DND-41 (cell line): ENCODE measurements around the gene NUP153.

Experiments used
- ATAC-seq: fragments of 200-7000 bp; cut with Tn5 transposase; 3 replicates; pipeline ENCODE4 v1.9.1; 2021; ENCODE audit warnings: low read depth; ENCODE audit not compliant: insufficient read depth
- DNase-seq: peaks from one replicate; pipeline ENCODE4 v3.0.0-alpha.2; 2020
- H2AFZ ChIP-seq: 2 replicates; pipeline ENCODE4 v1.6.0; 2012; ENCODE audit warnings: low read depth, low read length
- H3K27ac ChIP-seq: 2 replicates; pipeline ENCODE4 v1.5.1; 2012; ENCODE audit warnings: low read length, inconsistent platforms
- H3K27me3 ChIP-seq: fragments of 200-600 bp; sonication (generic); 2 replicates; pipeline ENCODE4 v1.6.0; 2012; ENCODE audit warnings: low read length, mild to moderate bottlenecking, inconsistent platforms; ENCODE audit not compliant: insufficient read depth, poor library complexity
- H3K36me3 ChIP-seq: 2 replicates; pipeline ENCODE4 v1.5.1; 2012; ENCODE audit warnings: low read length, inconsistent platforms; ENCODE audit not compliant: insufficient read depth
- H3K4me1 ChIP-seq: 2 replicates; pipeline ENCODE4 v1.5.1; 2012; ENCODE audit warnings: mild to moderate bottlenecking, low read length; ENCODE audit not compliant: insufficient read depth
- H3K4me2 ChIP-seq: 2 replicates; pipeline ENCODE4 v1.6.0; 2012; ENCODE audit warnings: mild to moderate bottlenecking, moderate library complexity, low read length, inconsistent platforms; ENCODE audit not compliant: insufficient read depth
- H3K4me3 ChIP-seq, 2 experiments: fragments of 200-600 bp in 1 of 2; shearing (Covaris generic) in 1 of 2; 2 replicates each; pipeline ENCODE4 v1.5.1; 2012 to 2016; ENCODE audit warnings: inconsistent platforms in 2 of 2, low read length in 2 of 2, mild to moderate bottlenecking in 2 of 2, low read depth in 1 of 2, moderate library complexity in 1 of 2
- H3K79me2 ChIP-seq: 2 replicates; pipeline ENCODE4 v1.6.0; 2012; ENCODE audit warnings: low read length, inconsistent platforms; ENCODE audit not compliant: insufficient read depth
- H3K9ac ChIP-seq: 2 replicates; pipeline ENCODE4 v1.6.0; 2012; ENCODE audit warnings: low read depth, mild to moderate bottlenecking, inconsistent platforms, low read length, moderate library complexity
- H3K9me3 ChIP-seq: 2 replicates; pipeline ENCODE4 v1.5.1; 2012; ENCODE audit warnings: low read length, moderate library complexity, mild to moderate bottlenecking, inconsistent platforms; ENCODE audit not compliant: insufficient read depth, severe bottlenecking
- H4K20me1 ChIP-seq: 2 replicates; pipeline ENCODE4 v1.6.0; 2012; ENCODE audit warnings: low read length; ENCODE audit not compliant: insufficient read depth
- CTCF ChIP-seq: IDR thresholded peaks from 2 replicates; pipeline ENCODE4 v1.5.1; 2012; ENCODE audit warnings: borderline replicate concordance, low read length, moderate library complexity, mild to moderate bottlenecking; ENCODE audit not compliant: poor library complexity, severe bottlenecking; ENCODE audit errors: extremely low read depth
- EZH2 ChIP-seq: IDR thresholded peaks from 3 replicates; pipeline ENCODE4 v1.6.1; 2012; ENCODE audit warnings: borderline replicate concordance, low read depth, mild to moderate bottlenecking, moderate library complexity, low read length, inconsistent platforms; ENCODE audit not compliant: severe bottlenecking

The NUP153 gene

DNA sequence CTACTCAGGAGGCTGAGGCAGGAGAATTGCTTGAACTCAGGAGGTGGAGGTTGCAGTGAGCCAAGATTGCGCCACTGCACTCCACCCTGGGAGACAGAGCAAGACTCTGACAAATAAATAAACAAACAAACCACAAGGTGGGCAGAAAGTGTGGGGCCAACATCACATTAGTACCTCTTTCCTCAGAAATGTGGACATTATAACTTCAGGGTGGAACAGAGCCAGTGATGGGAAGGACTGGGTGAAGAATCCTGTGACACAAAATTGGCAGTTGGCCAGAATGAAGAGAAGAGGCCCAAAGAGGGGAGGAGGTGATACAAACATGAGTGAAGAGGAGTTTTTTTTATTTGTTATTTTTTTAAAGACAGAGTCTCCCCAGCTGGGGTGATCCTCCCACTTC lies 50.6 kb downstream of the NUP153 start:
- TF ChIP-seq CTCF: no peak
- TF ChIP-seq EZH2: no peak

GRCh38 chr6:17653198-17653882 lies 53.4 kb downstream of the NUP153 start:
- Histone ChIP-seq H3K4me3 (no peak overlapping the region), H3K79me2 (peaks cover 70% of the 10 kb centered on the region), H3K4me1 (no peaks in the 10 kb centered on the region), H3K9me3 (no peaks in the 10 kb centered on the region), H3K4me2 (no peak overlapping the region), H3K27me3 (no peaks in the 10 kb centered on the region), H3K27ac (no peak overlapping the region), H3K9ac (no peak overlapping the region), H4K20me1 (peaks cover 37% of the 10 kb centered on the region; the same call in 1 of the 2 replicates), H3K36me3 (peaks cover 94% of the 10 kb centered on the region), H2AFZ (no peak overlapping the region)
- ATAC-seq (no peak), DNase-seq (no peak)
- TF ChIP-seq EZH2: no peak
- no peak for TF ChIP-seq CTCF

More for the DNA sequence above, 50.6 kb downstream of the NUP153 start:
- Histone ChIP-seq H3K9me3 (no peaks in the 10 kb centered on the region), H2AFZ (no peak overlapping the region), H3K4me3 (no peak overlapping the region), H3K27ac (no peak overlapping the region), H3K4me2 (no peak overlapping the region), H4K20me1 (peaks cover 34% of the 10 kb centered on the region; the same call in 1 of the 2 replicates), H3K4me1 (no peaks in the 10 kb centered on the region), H3K36me3 (peaks cover 93% of the 10 kb centered on the region), H3K79me2 (peaks cover 84% of the 10 kb centered on the region), H3K9ac (no peak overlapping the region), H3K27me3 (no peaks in the 10 kb centered on the region)
- ATAC-seq: peak; percentile 24; the same call in 1 of the 3 replicates
- no peak for DNase-seq

- no peak for ATAC-seq
- Histone ChIP-seq H4K20me1 (peaks cover 31% of the 10 kb centered on the region; the same call in 1 of the 2 replicates), H3K27me3 (no peaks in the 10 kb centered on the region), H3K36me3 (peaks cover 93% of the 10 kb centered on the region), H3K27ac (no peak overlapping the region), H2AFZ (no peak overlapping the region), H3K79me2 (peaks cover 53% of the 10 kb centered on the region), H3K9ac (no peak overlapping the region), H3K4me3 (no peak overlapping the region), H3K4me2 (no peak overlapping the region), H3K4me1 (no peaks in the 10 kb centered on the region), H3K9me3 (no peaks in the 10 kb centered on the region)
- no peak for DNase-seq
- no peak for TF ChIP-seq EZH2
Observed at GRCh38 chr6:17650656-17651309, 55.9 kb downstream of the NUP153 start.

GRCh38 chr6:17648745-17649144 lies 58.0 kb downstream of the NUP153 start:
- H2AFZ ChIP-seq: no peak overlapping the region
- H4K20me1 ChIP-seq: peaks cover 24% of the 10 kb centered on the region; the same call in 1 of the 2 replicates
- H3K27ac ChIP-seq: no peak overlapping the region
- no peak overlapping the region for H3K4me3 ChIP-seq
- H3K4me1 ChIP-seq: no peaks in the 10 kb centered on the region
- peaks cover 93% of the 10 kb centered on the region for H3K36me3 ChIP-seq
- H3K27me3 ChIP-seq: no peaks in the 10 kb centered on the region
- ATAC-seq: no peak
- no peak overlapping the region for H3K4me2 ChIP-seq
- peaks cover 41% of the 10 kb centered on the region for H3K79me2 ChIP-seq
- DNase-seq: no peak
- no peak for TF ChIP-seq CTCF
- no peak for TF ChIP-seq EZH2
- H3K9ac ChIP-seq: no peak overlapping the region
- H3K9me3 ChIP-seq: no peaks in the 10 kb centered on the region
